Keratinocyte (primary cell): Measurements from ENCODE around the gene EXD3.

Experiments
- EZH2 ChIP-seq: IDR thresholded peaks from one replicate; pipeline ENCODE4 v1.6.1; 2012; ENCODE audit warnings: inconsistent platforms, mild to moderate bottlenecking, low read length, moderate library complexity
- TF ChIP-seq, protein P1 (sequence below), 3 experiments: IDR thresholded peaks in 1 of 3; conservative IDR thresholded peaks in 1 of 3; optimal IDR thresholded peaks in 1 of 3; 2 replicates in 2 of 3; 3 replicates in 1 of 3; pipeline versions ENCODE3 to v1.5.1; 2011; ENCODE audit warnings: low read length in 3 of 3, mild to moderate bottlenecking in 3 of 3, moderate library complexity in 2 of 3, control low read depth in 1 of 3, inconsistent platforms in 1 of 3; ENCODE audit not compliant: insufficient read depth in 2 of 3; ENCODE audit errors: extremely low read depth in 1 of 3

DNA sequence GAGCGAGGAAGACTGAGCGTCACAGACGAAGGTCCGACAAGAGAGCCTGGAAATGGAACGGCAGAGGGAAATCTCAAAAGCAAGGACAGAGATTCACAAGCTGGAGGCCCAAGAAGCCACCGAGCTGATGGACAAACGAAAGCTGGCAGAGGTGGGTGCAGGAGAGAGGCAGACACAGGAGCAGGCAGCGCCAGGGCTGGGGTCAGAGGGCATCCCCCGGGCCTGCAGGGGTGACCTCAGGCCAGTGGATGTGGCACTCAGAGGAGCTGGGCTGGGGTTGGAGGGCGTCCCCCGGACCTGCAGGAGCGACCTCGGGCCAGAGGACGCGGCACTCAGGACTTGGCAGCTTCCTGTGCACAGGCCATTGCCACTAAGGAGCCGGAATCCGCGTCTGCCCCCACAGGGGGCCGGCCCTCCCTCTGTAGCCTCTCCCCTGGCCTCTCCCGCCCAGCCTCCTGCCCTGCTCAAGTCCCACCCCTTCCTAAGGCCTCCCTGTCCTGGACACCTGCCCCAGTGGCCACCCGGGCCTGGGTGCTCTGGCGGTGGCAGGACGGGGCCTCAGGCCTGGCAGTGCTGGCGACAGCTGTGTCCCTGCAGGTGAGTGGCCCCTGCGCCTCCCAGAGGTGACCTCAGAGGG, 40.4 kb downstream of the EXD3 start:
- TF ChIP-seq, protein P1, sequence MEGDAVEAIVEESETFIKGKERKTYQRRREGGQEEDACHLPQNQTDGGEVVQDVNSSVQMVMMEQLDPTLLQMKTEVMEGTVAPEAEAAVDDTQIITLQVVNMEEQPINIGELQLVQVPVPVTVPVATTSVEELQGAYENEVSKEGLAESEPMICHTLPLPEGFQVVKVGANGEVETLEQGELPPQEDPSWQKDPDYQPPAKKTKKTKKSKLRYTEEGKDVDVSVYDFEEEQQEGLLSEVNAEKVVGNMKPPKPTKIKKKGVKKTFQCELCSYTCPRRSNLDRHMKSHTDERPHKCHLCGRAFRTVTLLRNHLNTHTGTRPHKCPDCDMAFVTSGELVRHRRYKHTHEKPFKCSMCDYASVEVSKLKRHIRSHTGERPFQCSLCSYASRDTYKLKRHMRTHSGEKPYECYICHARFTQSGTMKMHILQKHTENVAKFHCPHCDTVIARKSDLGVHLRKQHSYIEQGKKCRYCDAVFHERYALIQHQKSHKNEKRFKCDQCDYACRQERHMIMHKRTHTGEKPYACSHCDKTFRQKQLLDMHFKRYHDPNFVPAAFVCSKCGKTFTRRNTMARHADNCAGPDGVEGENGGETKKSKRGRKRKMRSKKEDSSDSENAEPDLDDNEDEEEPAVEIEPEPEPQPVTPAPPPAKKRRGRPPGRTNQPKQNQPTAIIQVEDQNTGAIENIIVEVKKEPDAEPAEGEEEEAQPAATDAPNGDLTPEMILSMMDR (optimal IDR thresholded peaks at IDR 0.05 in 1 of 3, IDR thresholded peaks at IDR 0.05 in 1 of 3, conservative IDR thresholded peaks at IDR 0.05 in 1 of 3; ENCODE audit: extremely low read depth in 1 of 3, insufficient read depth in 2 of 3, low read length in 3 of 3) = no peak
- TF ChIP-seq EZH2 = no peak
